ENCODE data around the gene RBMX. TPM values are rescaled to one million over a fixed set of nuclear protein-coding genes. Genes with fewer than 3 reads are reported as not detected.

RBMX gene
- total RNA-seq, 1 donor from 2014 or later: 532 TPM

- Mint-ChIP-seq H3K27ac (ENCODE audit: unreplicated experiment) (no peak overlapping the region), H3K36me3 (ENCODE audit: low read depth) (peaks cover 36% of the 10 kb centered on the region), H3K4me3 (no peak overlapping the region), H3K4me1 (no peaks in the 10 kb centered on the region), H3K9me3 (peaks cover 10% of the 10 kb centered on the region), H3K27me3 (ENCODE audit: low read depth) (no peaks in the 10 kb centered on the region)
- DNase-seq (ENCODE audit: low read depth, low spot score): no peak
- no peak for TF ChIP-seq CTCF (conservative IDR thresholded peaks at IDR 0.05)
Measured at GRCh38 chrX:136825771-136826170, 54.8 kb downstream of the RBMX start.

Other genes with a start within 250 kb of the RBMX start
- gene CD40LG, start 232.6 kb downstream of the RBMX start, total RNA-seq: not detected in 2 replicates
- gene ARHGEF6, start 99.8 kb downstream of the RBMX start, total RNA-seq: 2.7 and 3.0 TPM in 2 replicates
- gene GPR101, start 153.3 kb upstream of the RBMX start, total RNA-seq: not detected in 2 replicates

All from neural crest cell (in vitro differentiated cells).